GM23338 (cell line): ENCODE measurements around the gene ANGPTL2. TPM values are rescaled to one million over a fixed set of nuclear protein-coding genes. Genes with fewer than 3 reads are reported as not detected.

ENCODE experiments used
- ATAC-seq: fragments of 200-7000 bp; cut with Tn5 transposase; 3 replicates; pipeline ENCODE4 v1.9.1; 2020
- DNase-seq: peaks from one replicate; pipeline ENCODE4 v3.0.0-alpha.2; 2015; ENCODE audit warnings: low spot score
- H2AFZ ChIP-seq: fragments of 200-600 bp; sonication (generic); 2 replicates; pipeline ENCODE4 v1.8.0; 2016; ENCODE audit warnings: antibody characterized with exemption, mild to moderate bottlenecking, moderate library complexity
- H3F3A ChIP-seq: fragments of 200-600 bp; sonication (generic); replicated peaks from 2 replicates; pipeline ENCODE4 v1.8.0; 2017; ENCODE audit warnings: antibody characterized with exemption, mixed run types, low read depth
- H3K27ac ChIP-seq: fragments of 200-600 bp; sonication (generic); 2 replicates; pipeline ENCODE4 v1.6.1; 2016; ENCODE audit warnings: low read depth
- H3K27me3 ChIP-seq: fragments of 200-600 bp; sonication (generic); 2 replicates; pipeline ENCODE4 v1.8.0; 2016; ENCODE audit warnings: mild to moderate bottlenecking, mixed run types, moderate library complexity; ENCODE audit not compliant: insufficient read depth
- H3K36me3 ChIP-seq: fragments of 200-600 bp; sonication (generic); 2 replicates; pipeline ENCODE4 v1.8.0; 2016; ENCODE audit warnings: mild to moderate bottlenecking; ENCODE audit not compliant: insufficient read depth
- H3K4me1 ChIP-seq: fragments of 200-600 bp; sonication (generic); 2 replicates; pipeline ENCODE4 v1.8.0; 2016; ENCODE audit warnings: mild to moderate bottlenecking, moderate library complexity; ENCODE audit not compliant: insufficient read depth
- H3K4me2 ChIP-seq: fragments of 200-600 bp; sonication (generic); 2 replicates; pipeline ENCODE4 v1.7.1; 2017; ENCODE audit warnings: mixed run types
- H3K4me3 ChIP-seq: fragments of 200-600 bp; sonication (generic); 2 replicates; pipeline ENCODE4 v1.6.1; 2016; ENCODE audit warnings: mixed run types
- H3K79me2 ChIP-seq: fragments of 200-600 bp; sonication (generic); replicated peaks from 2 replicates; pipeline ENCODE4 v1.8.0; 2017; ENCODE audit warnings: mild to moderate bottlenecking; ENCODE audit not compliant: insufficient read depth
- H3K9me2 ChIP-seq: fragments of 200-600 bp; sonication (generic); 2 replicates; pipeline ENCODE4 v1.8.0; 2017; ENCODE audit not compliant: insufficient read depth
- H4K20me1 ChIP-seq: fragments of 200-600 bp; sonication (generic); replicated peaks from 2 replicates; pipeline ENCODE4 v1.8.0; 2017; ENCODE audit warnings: mild to moderate bottlenecking; ENCODE audit not compliant: insufficient read depth
- H3K27ac Mint-ChIP-seq: 2 replicates; pipeline ENCODE4 v1.8.0; 2020; ENCODE audit warnings: inconsistent platforms, mild to moderate bottlenecking, moderate library complexity, mixed read lengths
- H3K27me3 Mint-ChIP-seq: 3 replicates; pipeline ENCODE4 v1.8.0; 2022; ENCODE audit warnings: low read depth, mild to moderate bottlenecking, moderate library complexity, mixed read lengths, inconsistent platforms; ENCODE audit not compliant: insufficient read depth, poor library complexity
- H3K36me3 Mint-ChIP-seq: 3 replicates; pipeline ENCODE4 v1.8.0; 2021; ENCODE audit warnings: low read depth, mild to moderate bottlenecking, inconsistent platforms, moderate library complexity, mixed read lengths
- H3K4me1 Mint-ChIP-seq: 3 replicates; pipeline ENCODE4 v1.8.0; 2020; ENCODE audit warnings: mild to moderate bottlenecking, inconsistent platforms, mixed read lengths
- H3K4me3 Mint-ChIP-seq: 3 replicates; pipeline ENCODE4 v1.8.0; 2021; ENCODE audit warnings: moderate library complexity, mild to moderate bottlenecking, inconsistent platforms, mixed read lengths
- H3K9me3 Mint-ChIP-seq: 3 replicates; pipeline ENCODE4 v1.8.0; 2020; ENCODE audit warnings: moderate library complexity, mild to moderate bottlenecking, inconsistent platforms, mixed read lengths
- CREB1 ChIP-seq: fragments of 250-450 bp; sonication (Bioruptor Pico); IDR thresholded peaks from 2 replicates; pipeline ENCODE4 v1.5.0; 2020; ENCODE audit warnings: low read depth, mild to moderate bottlenecking, moderate library complexity
- CTCF ChIP-seq, 2 experiments: fragments of 200-600 bp in 1 of 2; sonication (generic) in 1 of 2; conservative IDR thresholded peaks; 2 replicates each; pipeline versions ENCODE4 v1.5.1 to v1.6.1; 2016 to 2017; ENCODE audit warnings: antibody characterized with exemption in 2 of 2, low read depth in 2 of 2, mild to moderate bottlenecking in 2 of 2, moderate library complexity in 1 of 2
- ETS1 ChIP-seq: IDR thresholded peaks from 2 replicates; pipeline ENCODE4 v1.6.1; 2016; ENCODE audit warnings: antibody characterized with exemption
- EZH2 ChIP-seq: fragments of 200-600 bp; sonication (generic); IDR thresholded peaks from one replicate; pipeline ENCODE4 v1.8.0; 2017; ENCODE audit warnings: antibody characterized with exemption, mild to moderate bottlenecking, low read depth; ENCODE audit not compliant: unreplicated experiment
- EZH2phosphoT487 ChIP-seq: fragments of 200-600 bp; sonication (generic); IDR thresholded peaks from one replicate; pipeline ENCODE4 v1.8.1; 2018; ENCODE audit warnings: antibody characterized with exemption; ENCODE audit not compliant: unreplicated experiment
- JUNB ChIP-seq: IDR thresholded peaks from one replicate; pipeline ENCODE4 v1.6.1; 2016; ENCODE audit warnings: antibody characterized with exemption; ENCODE audit not compliant: unreplicated experiment
- NANOG ChIP-seq: IDR thresholded peaks from 2 replicates; pipeline ENCODE4 v1.6.1; 2016; ENCODE audit warnings: antibody characterized with exemption, borderline replicate concordance
- POLR2AphosphoS5 ChIP-seq: IDR thresholded peaks from 2 replicates; pipeline ENCODE4 v1.6.1; 2016; ENCODE audit warnings: antibody characterized with exemption, low read depth
- REST ChIP-seq: IDR thresholded peaks from one replicate; pipeline ENCODE4 v1.6.1; 2018; ENCODE audit warnings: antibody characterized with exemption; ENCODE audit not compliant: unreplicated experiment
- STAT1 ChIP-seq: IDR thresholded peaks from one replicate; pipeline ENCODE4 v1.6.1; 2016; ENCODE audit warnings: antibody characterized with exemption; ENCODE audit not compliant: unreplicated experiment
- ZNF114 ChIP-seq: fragments of 250-450 bp; sonication (Bioruptor Pico); IDR thresholded peaks from 2 replicates; pipeline ENCODE4 v1.5.0; 2020; ENCODE audit warnings: mild to moderate bottlenecking, moderate library complexity
- ZNF331 ChIP-seq: fragments of 250-450 bp; sonication (Bioruptor Pico); IDR thresholded peaks from 2 replicates; pipeline ENCODE4 v1.5.0; 2020; ENCODE audit warnings: low read depth, mild to moderate bottlenecking, moderate library complexity
- polyA plus RNA-seq: library from polyadenylated mRNA; unstranded; fragments of >200 nt; fragmentation: Nextera tagmentation; extraction: Ambion mirVana; gene quantifications from 2 replicates; pipeline ENCODE4 v1.2.1, GENCODE V29; 2016
- total RNA-seq: library from RNA; depleted of rRNA; stranded (reverse); fragments of >200 nt; shearing (Covaris generic); gene quantifications from 2 replicates; pipeline ENCODE4 v1.2.3, GENCODE V29; 2014
- TF ChIP-seq, protein P1 (sequence below): fragments of 250-450 bp; sonication (Bioruptor Pico); IDR thresholded peaks from 2 replicates; pipeline ENCODE4 v1.5.0; 2020; ENCODE audit warnings: mild to moderate bottlenecking, moderate library complexity

ANGPTL2 gene
- total and polyA plus RNA-seq, 2 experiments from 2014 or later: 2.9 to 5.2 TPM

- H3K27ac Mint-ChIP-seq: no peak overlapping the region
- peaks cover 23% of the 10 kb centered on the region for H3K4me1 Mint-ChIP-seq
- no peaks in the 10 kb centered on the region for H3K36me3 Mint-ChIP-seq
- ATAC-seq (no peak), DNase-seq (no peak)
- H3K27ac ChIP-seq: no peak overlapping the region
- H3K36me3 ChIP-seq: no peaks in the 10 kb centered on the region
- no peak overlapping the region for H3K4me2 ChIP-seq
- H3F3A ChIP-seq: no peaks in the 10 kb centered on the region
- H2AFZ ChIP-seq: no peak overlapping the region
- H3K27me3 ChIP-seq: no peaks in the 10 kb centered on the region
- H3K4me3 Mint-ChIP-seq: no peak overlapping the region
- no peaks in the 10 kb centered on the region; the same call in 1 of the 2 replicates for H4K20me1 ChIP-seq
- H3K27me3 Mint-ChIP-seq: peaks cover 4% of the 10 kb centered on the region
- peaks cover 5% of the 10 kb centered on the region; the same call in 1 of the 2 replicates for H3K4me1 ChIP-seq
- H3K9me2 ChIP-seq: no peaks in the 10 kb centered on the region
- H3K9me3 Mint-ChIP-seq: no peaks in the 10 kb centered on the region
- TF ChIP-seq ETS1 (no peak), ZNF331 (CRISPR knock-in tag) (no peak), JUNB (no peak), REST (no peak), POLR2AphosphoS5 (no peak), CREB1 (no peak), EZH2 (no peak), ZNF114 (CRISPR knock-in tag) (no peak), STAT1 (no peak), CTCF (conservative IDR thresholded peaks at IDR 0.05; ENCODE audit: low read depth in 2 of 2) (no peak), EZH2phosphoT487 (no peak), NANOG (no peak)
- TF ChIP-seq, protein P1, sequence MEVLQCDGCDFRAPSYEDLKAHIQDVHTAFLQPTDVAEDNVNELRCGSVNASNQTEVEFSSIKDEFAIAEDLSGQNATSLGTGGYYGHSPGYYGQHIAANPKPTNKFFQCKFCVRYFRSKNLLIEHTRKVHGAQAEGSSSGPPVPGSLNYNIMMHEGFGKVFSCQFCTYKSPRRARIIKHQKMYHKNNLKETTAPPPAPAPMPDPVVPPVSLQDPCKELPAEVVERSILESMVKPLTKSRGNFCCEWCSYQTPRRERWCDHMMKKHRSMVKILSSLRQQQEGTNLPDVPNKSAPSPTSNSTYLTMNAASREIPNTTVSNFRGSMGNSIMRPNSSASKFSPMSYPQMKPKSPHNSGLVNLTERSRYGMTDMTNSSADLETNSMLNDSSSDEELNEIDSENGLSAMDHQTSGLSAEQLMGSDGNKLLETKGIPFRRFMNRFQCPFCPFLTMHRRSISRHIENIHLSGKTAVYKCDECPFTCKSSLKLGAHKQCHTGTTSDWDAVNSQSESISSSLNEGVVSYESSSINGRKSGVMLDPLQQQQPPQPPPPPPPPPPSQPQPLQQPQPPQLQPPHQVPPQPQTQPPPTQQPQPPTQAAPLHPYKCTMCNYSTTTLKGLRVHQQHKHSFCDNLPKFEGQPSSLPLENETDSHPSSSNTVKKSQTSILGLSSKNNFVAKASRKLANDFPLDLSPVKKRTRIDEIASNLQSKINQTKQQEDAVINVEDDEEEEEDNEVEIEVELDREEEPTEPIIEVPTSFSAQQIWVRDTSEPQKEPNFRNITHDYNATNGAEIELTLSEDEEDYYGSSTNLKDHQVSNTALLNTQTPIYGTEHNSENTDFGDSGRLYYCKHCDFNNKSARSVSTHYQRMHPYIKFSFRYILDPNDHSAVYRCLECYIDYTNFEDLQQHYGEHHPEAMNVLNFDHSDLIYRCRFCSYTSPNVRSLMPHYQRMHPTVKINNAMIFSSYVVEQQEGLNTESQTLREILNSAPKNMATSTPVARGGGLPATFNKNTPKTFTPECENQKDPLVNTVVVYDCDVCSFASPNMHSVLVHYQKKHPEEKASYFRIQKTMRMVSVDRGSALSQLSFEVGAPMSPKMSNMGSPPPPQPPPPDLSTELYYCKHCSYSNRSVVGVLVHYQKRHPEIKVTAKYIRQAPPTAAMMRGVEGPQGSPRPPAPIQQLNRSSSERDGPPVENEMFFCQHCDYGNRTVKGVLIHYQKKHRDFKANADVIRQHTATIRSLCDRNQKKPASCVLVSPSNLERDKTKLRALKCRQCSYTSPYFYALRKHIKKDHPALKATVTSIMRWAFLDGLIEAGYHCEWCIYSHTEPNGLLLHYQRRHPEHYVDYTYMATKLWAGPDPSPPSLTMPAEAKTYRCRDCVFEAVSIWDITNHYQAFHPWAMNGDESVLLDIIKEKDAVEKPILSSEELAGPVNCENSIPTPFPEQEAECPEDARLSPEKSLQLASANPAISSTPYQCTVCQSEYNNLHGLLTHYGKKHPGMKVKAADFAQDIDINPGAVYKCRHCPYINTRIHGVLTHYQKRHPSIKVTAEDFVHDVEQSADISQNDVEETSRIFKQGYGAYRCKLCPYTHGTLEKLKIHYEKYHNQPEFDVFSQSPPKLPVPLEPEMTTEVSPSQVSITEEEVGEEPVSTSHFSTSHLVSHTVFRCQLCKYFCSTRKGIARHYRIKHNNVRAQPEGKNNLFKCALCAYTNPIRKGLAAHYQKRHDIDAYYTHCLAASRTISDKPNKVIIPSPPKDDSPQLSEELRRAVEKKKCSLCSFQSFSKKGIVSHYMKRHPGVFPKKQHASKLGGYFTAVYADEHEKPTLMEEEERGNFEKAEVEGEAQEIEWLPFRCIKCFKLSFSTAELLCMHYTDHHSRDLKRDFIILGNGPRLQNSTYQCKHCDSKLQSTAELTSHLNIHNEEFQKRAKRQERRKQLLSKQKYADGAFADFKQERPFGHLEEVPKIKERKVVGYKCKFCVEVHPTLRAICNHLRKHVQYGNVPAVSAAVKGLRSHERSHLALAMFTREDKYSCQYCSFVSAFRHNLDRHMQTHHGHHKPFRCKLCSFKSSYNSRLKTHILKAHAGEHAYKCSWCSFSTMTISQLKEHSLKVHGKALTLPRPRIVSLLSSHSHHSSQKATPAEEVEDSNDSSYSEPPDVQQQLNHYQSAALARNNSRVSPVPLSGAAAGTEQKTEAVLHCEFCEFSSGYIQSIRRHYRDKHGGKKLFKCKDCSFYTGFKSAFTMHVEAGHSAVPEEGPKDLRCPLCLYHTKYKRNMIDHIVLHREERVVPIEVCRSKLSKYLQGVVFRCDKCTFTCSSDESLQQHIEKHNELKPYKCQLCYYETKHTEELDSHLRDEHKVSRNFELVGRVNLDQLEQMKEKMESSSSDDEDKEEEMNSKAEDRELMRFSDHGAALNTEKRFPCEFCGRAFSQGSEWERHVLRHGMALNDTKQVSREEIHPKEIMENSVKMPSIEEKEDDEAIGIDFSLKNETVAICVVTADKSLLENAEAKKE (CRISPR knock-in tag): no peak
- no peaks in the 10 kb centered on the region for H3K79me2 ChIP-seq
- H3K4me3 ChIP-seq: no peak overlapping the region
These were observed 45.3 kb upstream of the ANGPTL2 start for GRCh38 chr9:127167560-127168326.
